GM23338 (cell line): Measurements from ENCODE around the gene REEP3. TPM values are rescaled to one million over a fixed set of nuclear protein-coding genes. Genes with fewer than 3 reads are reported as not detected.

ENCODE experiments used
- ATAC-seq: fragments of 200-7000 bp; cut with Tn5 transposase; 3 replicates; pipeline ENCODE4 v1.9.1; 2020
- DNase-seq: peaks from one replicate; pipeline ENCODE4 v3.0.0-alpha.2; 2015; ENCODE audit warnings: low spot score
- H2AFZ ChIP-seq: fragments of 200-600 bp; sonication (generic); 2 replicates; pipeline ENCODE4 v1.8.0; 2016; ENCODE audit warnings: antibody characterized with exemption, mild to moderate bottlenecking, moderate library complexity
- H3F3A ChIP-seq: fragments of 200-600 bp; sonication (generic); replicated peaks from 2 replicates; pipeline ENCODE4 v1.8.0; 2017; ENCODE audit warnings: antibody characterized with exemption, mixed run types, low read depth
- H3K27ac ChIP-seq: fragments of 200-600 bp; sonication (generic); 2 replicates; pipeline ENCODE4 v1.6.1; 2016; ENCODE audit warnings: low read depth
- H3K27me3 ChIP-seq: fragments of 200-600 bp; sonication (generic); 2 replicates; pipeline ENCODE4 v1.8.0; 2016; ENCODE audit warnings: mild to moderate bottlenecking, mixed run types, moderate library complexity; ENCODE audit not compliant: insufficient read depth
- H3K36me3 ChIP-seq: fragments of 200-600 bp; sonication (generic); 2 replicates; pipeline ENCODE4 v1.8.0; 2016; ENCODE audit warnings: mild to moderate bottlenecking; ENCODE audit not compliant: insufficient read depth
- H3K4me1 ChIP-seq: fragments of 200-600 bp; sonication (generic); 2 replicates; pipeline ENCODE4 v1.8.0; 2016; ENCODE audit warnings: mild to moderate bottlenecking, moderate library complexity; ENCODE audit not compliant: insufficient read depth
- H3K4me2 ChIP-seq: fragments of 200-600 bp; sonication (generic); 2 replicates; pipeline ENCODE4 v1.7.1; 2017; ENCODE audit warnings: mixed run types
- H3K4me3 ChIP-seq: fragments of 200-600 bp; sonication (generic); 2 replicates; pipeline ENCODE4 v1.6.1; 2016; ENCODE audit warnings: mixed run types
- H3K79me2 ChIP-seq: fragments of 200-600 bp; sonication (generic); replicated peaks from 2 replicates; pipeline ENCODE4 v1.8.0; 2017; ENCODE audit warnings: mild to moderate bottlenecking; ENCODE audit not compliant: insufficient read depth
- H3K9me2 ChIP-seq: fragments of 200-600 bp; sonication (generic); 2 replicates; pipeline ENCODE4 v1.8.0; 2017; ENCODE audit not compliant: insufficient read depth
- H4K20me1 ChIP-seq: fragments of 200-600 bp; sonication (generic); replicated peaks from 2 replicates; pipeline ENCODE4 v1.8.0; 2017; ENCODE audit warnings: mild to moderate bottlenecking; ENCODE audit not compliant: insufficient read depth
- H3K27ac Mint-ChIP-seq: 2 replicates; pipeline ENCODE4 v1.8.0; 2020; ENCODE audit warnings: inconsistent platforms, mild to moderate bottlenecking, moderate library complexity, mixed read lengths
- H3K27me3 Mint-ChIP-seq: 3 replicates; pipeline ENCODE4 v1.8.0; 2022; ENCODE audit warnings: low read depth, mild to moderate bottlenecking, moderate library complexity, mixed read lengths, inconsistent platforms; ENCODE audit not compliant: insufficient read depth, poor library complexity
- H3K36me3 Mint-ChIP-seq: 3 replicates; pipeline ENCODE4 v1.8.0; 2021; ENCODE audit warnings: low read depth, mild to moderate bottlenecking, inconsistent platforms, moderate library complexity, mixed read lengths
- H3K4me1 Mint-ChIP-seq: 3 replicates; pipeline ENCODE4 v1.8.0; 2020; ENCODE audit warnings: mild to moderate bottlenecking, inconsistent platforms, mixed read lengths
- H3K4me3 Mint-ChIP-seq: 3 replicates; pipeline ENCODE4 v1.8.0; 2021; ENCODE audit warnings: moderate library complexity, mild to moderate bottlenecking, inconsistent platforms, mixed read lengths
- H3K9me3 Mint-ChIP-seq: 3 replicates; pipeline ENCODE4 v1.8.0; 2020; ENCODE audit warnings: moderate library complexity, mild to moderate bottlenecking, inconsistent platforms, mixed read lengths
- CREB1 ChIP-seq: fragments of 250-450 bp; sonication (Bioruptor Pico); IDR thresholded peaks from 2 replicates; pipeline ENCODE4 v1.5.0; 2020; ENCODE audit warnings: low read depth, mild to moderate bottlenecking, moderate library complexity
- ETS1 ChIP-seq: IDR thresholded peaks from 2 replicates; pipeline ENCODE4 v1.6.1; 2016; ENCODE audit warnings: antibody characterized with exemption
- EZH2 ChIP-seq: fragments of 200-600 bp; sonication (generic); IDR thresholded peaks from one replicate; pipeline ENCODE4 v1.8.0; 2017; ENCODE audit warnings: antibody characterized with exemption, mild to moderate bottlenecking, low read depth; ENCODE audit not compliant: unreplicated experiment
- EZH2phosphoT487 ChIP-seq: fragments of 200-600 bp; sonication (generic); IDR thresholded peaks from one replicate; pipeline ENCODE4 v1.8.1; 2018; ENCODE audit warnings: antibody characterized with exemption; ENCODE audit not compliant: unreplicated experiment
- POLR2AphosphoS5 ChIP-seq: IDR thresholded peaks from 2 replicates; pipeline ENCODE4 v1.6.1; 2016; ENCODE audit warnings: antibody characterized with exemption, low read depth
- ZNF114 ChIP-seq: fragments of 250-450 bp; sonication (Bioruptor Pico); IDR thresholded peaks from 2 replicates; pipeline ENCODE4 v1.5.0; 2020; ENCODE audit warnings: mild to moderate bottlenecking, moderate library complexity
- ZNF331 ChIP-seq: fragments of 250-450 bp; sonication (Bioruptor Pico); IDR thresholded peaks from 2 replicates; pipeline ENCODE4 v1.5.0; 2020; ENCODE audit warnings: low read depth, mild to moderate bottlenecking, moderate library complexity
- ZNF462 ChIP-seq: fragments of 250-450 bp; sonication (Bioruptor Pico); IDR thresholded peaks from 2 replicates; pipeline ENCODE4 v1.5.0; 2020; ENCODE audit warnings: mild to moderate bottlenecking, moderate library complexity
- polyA plus RNA-seq: library from polyadenylated mRNA; unstranded; fragments of >200 nt; fragmentation: Nextera tagmentation; extraction: Ambion mirVana; gene quantifications from 2 replicates; pipeline ENCODE4 v1.2.1, GENCODE V29; 2016
- total RNA-seq: library from RNA; depleted of rRNA; stranded (reverse); fragments of >200 nt; shearing (Covaris generic); gene quantifications from 2 replicates; pipeline ENCODE4 v1.2.3, GENCODE V29; 2014
- TF ChIP-seq, protein P1 (sequence below), 2 experiments: fragments of 200-600 bp in 1 of 2; sonication (generic) in 1 of 2; conservative IDR thresholded peaks; 2 replicates each; pipeline versions ENCODE4 v1.5.1 to v1.6.1; 2016 to 2017; ENCODE audit warnings: antibody characterized with exemption in 2 of 2, low read depth in 2 of 2, mild to moderate bottlenecking in 2 of 2, moderate library complexity in 1 of 2
- TF ChIP-seq, protein P2 (sequence below): IDR thresholded peaks from one replicate; pipeline ENCODE4 v1.6.1; 2018; ENCODE audit warnings: antibody characterized with exemption; ENCODE audit not compliant: unreplicated experiment

Gene REEP3
- total and polyA plus RNA-seq, 2 experiments from 2014 or later, result 29.5 to 48.7 TPM

DNA sequence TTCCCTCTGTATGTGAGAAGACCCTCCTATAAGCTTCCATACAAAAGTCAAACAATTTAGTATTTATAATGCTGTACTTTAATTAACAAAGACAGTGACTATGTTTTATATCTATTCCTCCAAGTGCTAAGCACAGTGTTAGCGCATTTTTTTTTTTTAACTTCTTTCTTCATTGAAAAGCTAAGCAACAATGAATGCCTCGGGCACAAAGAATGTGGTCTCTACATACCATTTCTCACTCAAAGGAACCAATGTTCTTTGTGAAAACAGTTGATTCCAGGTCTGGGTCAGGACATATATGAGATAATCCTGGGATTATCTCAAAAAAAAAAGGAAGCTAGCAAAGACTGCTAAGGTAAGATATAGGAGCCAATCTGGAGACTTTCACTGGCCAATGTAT is 26.2 kb upstream of the REEP3 start (continued):
- TF ChIP-seq, protein P1, sequence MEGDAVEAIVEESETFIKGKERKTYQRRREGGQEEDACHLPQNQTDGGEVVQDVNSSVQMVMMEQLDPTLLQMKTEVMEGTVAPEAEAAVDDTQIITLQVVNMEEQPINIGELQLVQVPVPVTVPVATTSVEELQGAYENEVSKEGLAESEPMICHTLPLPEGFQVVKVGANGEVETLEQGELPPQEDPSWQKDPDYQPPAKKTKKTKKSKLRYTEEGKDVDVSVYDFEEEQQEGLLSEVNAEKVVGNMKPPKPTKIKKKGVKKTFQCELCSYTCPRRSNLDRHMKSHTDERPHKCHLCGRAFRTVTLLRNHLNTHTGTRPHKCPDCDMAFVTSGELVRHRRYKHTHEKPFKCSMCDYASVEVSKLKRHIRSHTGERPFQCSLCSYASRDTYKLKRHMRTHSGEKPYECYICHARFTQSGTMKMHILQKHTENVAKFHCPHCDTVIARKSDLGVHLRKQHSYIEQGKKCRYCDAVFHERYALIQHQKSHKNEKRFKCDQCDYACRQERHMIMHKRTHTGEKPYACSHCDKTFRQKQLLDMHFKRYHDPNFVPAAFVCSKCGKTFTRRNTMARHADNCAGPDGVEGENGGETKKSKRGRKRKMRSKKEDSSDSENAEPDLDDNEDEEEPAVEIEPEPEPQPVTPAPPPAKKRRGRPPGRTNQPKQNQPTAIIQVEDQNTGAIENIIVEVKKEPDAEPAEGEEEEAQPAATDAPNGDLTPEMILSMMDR (conservative IDR thresholded peaks at IDR 0.05; ENCODE audit: low read depth in 2 of 2), result no peak
- TF ChIP-seq ETS1 (no peak), CREB1 (no peak), EZH2 (no peak), POLR2AphosphoS5 (no peak)
- TF ChIP-seq, protein P2, sequence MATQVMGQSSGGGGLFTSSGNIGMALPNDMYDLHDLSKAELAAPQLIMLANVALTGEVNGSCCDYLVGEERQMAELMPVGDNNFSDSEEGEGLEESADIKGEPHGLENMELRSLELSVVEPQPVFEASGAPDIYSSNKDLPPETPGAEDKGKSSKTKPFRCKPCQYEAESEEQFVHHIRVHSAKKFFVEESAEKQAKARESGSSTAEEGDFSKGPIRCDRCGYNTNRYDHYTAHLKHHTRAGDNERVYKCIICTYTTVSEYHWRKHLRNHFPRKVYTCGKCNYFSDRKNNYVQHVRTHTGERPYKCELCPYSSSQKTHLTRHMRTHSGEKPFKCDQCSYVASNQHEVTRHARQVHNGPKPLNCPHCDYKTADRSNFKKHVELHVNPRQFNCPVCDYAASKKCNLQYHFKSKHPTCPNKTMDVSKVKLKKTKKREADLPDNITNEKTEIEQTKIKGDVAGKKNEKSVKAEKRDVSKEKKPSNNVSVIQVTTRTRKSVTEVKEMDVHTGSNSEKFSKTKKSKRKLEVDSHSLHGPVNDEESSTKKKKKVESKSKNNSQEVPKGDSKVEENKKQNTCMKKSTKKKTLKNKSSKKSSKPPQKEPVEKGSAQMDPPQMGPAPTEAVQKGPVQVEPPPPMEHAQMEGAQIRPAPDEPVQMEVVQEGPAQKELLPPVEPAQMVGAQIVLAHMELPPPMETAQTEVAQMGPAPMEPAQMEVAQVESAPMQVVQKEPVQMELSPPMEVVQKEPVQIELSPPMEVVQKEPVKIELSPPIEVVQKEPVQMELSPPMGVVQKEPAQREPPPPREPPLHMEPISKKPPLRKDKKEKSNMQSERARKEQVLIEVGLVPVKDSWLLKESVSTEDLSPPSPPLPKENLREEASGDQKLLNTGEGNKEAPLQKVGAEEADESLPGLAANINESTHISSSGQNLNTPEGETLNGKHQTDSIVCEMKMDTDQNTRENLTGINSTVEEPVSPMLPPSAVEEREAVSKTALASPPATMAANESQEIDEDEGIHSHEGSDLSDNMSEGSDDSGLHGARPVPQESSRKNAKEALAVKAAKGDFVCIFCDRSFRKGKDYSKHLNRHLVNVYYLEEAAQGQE, result no peak

DNA sequence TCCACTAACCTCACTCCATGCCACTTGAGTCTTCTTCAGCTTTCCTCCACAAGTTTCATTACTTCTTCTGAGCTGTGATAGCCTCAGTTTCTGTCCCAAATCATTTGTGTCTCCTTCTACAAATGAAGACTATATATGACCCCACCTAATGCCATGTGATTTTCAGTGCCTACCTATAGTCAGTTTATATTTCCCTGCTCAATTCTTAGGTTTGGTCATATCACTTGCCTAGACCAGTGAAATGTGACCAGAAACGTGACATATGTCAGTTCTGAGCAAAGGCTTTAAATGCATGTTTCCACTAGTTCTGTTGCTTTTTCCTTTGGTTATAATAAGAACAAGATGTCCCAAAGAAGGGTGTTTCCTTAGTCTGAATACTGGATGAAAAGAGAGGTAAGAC is 24.6 kb upstream of the REEP3 start:
- H3K4me3 ChIP-seq, result no peak overlapping the region
- peaks cover 6% of the 10 kb centered on the region; the same call in 2 of the 3 replicates for H3K36me3 Mint-ChIP-seq
- no peaks in the 10 kb centered on the region for H3K9me3 Mint-ChIP-seq
- H3K9me2 ChIP-seq, result no peaks in the 10 kb centered on the region
- H3K79me2 ChIP-seq, result peaks cover 89% of the 10 kb centered on the region
- no peak overlapping the region for H2AFZ ChIP-seq
- H3F3A ChIP-seq, result no peaks in the 10 kb centered on the region
- no peaks in the 10 kb centered on the region for H3K27me3 ChIP-seq
- no peak overlapping the region for H3K4me3 Mint-ChIP-seq
- H3K36me3 ChIP-seq, result no peaks in the 10 kb centered on the region
- H3K27ac ChIP-seq, result no peak overlapping the region
- no peaks in the 10 kb centered on the region for H4K20me1 ChIP-seq
- ATAC-seq (no peak), DNase-seq (no peak)
- peaks cover 7% of the 10 kb centered on the region; the same call in 1 of the 2 replicates for H3K4me1 ChIP-seq
- no peak overlapping the region for H3K27ac Mint-ChIP-seq
- no peaks in the 10 kb centered on the region for H3K27me3 Mint-ChIP-seq
- no peak overlapping the region for H3K4me2 ChIP-seq
- H3K4me1 Mint-ChIP-seq, result peaks cover 5% of the 10 kb centered on the region; the same call in 2 of the 3 replicates
- TF ChIP-seq ZNF114 (CRISPR knock-in tag), result no peak
- TF ChIP-seq, protein P1 (conservative IDR thresholded peaks at IDR 0.05; ENCODE audit: low read depth in 2 of 2), result no peak
- no peak for TF ChIP-seq CREB1
- TF ChIP-seq ZNF331 (CRISPR knock-in tag), result no peak
- TF ChIP-seq ZNF462 (CRISPR knock-in tag), result no peak
- no peak for TF ChIP-seq EZH2phosphoT487
